NT2/D1 (cell line): Measurements from ENCODE around the gene KDM4B.

Experiments used
- DNase-seq: peaks from one replicate; pipeline ENCODE4 v3.0.0-alpha.2; 2011; ENCODE audit warnings: low read depth, low spot score
- H3K27me3 ChIP-seq: 2 replicates; pipeline ENCODE4 v1.6.0; 2011; ENCODE audit warnings: mild to moderate bottlenecking; ENCODE audit not compliant: insufficient read length, insufficient read depth
- H3K36me3 ChIP-seq: 2 replicates; pipeline ENCODE4 v1.6.1; 2011; ENCODE audit warnings: mild to moderate bottlenecking, low read length, mixed read lengths; ENCODE audit not compliant: insufficient read depth, insufficient read length
- H3K4me1 ChIP-seq: 2 replicates; pipeline ENCODE4 v1.5.1; 2011; ENCODE audit not compliant: insufficient read depth, insufficient read length
- H3K4me3 ChIP-seq: 2 replicates; pipeline ENCODE4 v1.5.1; 2011; ENCODE audit warnings: low read depth; ENCODE audit not compliant: insufficient read length
- H3K9ac ChIP-seq: 2 replicates; pipeline ENCODE4 v1.6.0; 2011; ENCODE audit warnings: low read depth; ENCODE audit not compliant: insufficient read length
- H3K9me3 ChIP-seq: 2 replicates; pipeline ENCODE4 v1.5.1; 2011; ENCODE audit warnings: mild to moderate bottlenecking, low read length; ENCODE audit not compliant: insufficient read depth
- SUZ12 ChIP-seq: IDR thresholded peaks from 2 replicates; pipeline ENCODE4 v1.6.1; 2011; ENCODE audit not compliant: insufficient read length, insufficient read depth; ENCODE audit errors: extremely low read depth
- YY1 ChIP-seq: IDR thresholded peaks from 2 replicates; pipeline ENCODE4 v1.6.1; 2011; ENCODE audit not compliant: insufficient read length, insufficient read depth
- ZNF274 ChIP-seq: IDR thresholded peaks from 2 replicates; pipeline ENCODE4 v1.6.1; 2011; ENCODE audit warnings: mild to moderate bottlenecking, low read depth, low read length

KDM4B gene

DNA sequence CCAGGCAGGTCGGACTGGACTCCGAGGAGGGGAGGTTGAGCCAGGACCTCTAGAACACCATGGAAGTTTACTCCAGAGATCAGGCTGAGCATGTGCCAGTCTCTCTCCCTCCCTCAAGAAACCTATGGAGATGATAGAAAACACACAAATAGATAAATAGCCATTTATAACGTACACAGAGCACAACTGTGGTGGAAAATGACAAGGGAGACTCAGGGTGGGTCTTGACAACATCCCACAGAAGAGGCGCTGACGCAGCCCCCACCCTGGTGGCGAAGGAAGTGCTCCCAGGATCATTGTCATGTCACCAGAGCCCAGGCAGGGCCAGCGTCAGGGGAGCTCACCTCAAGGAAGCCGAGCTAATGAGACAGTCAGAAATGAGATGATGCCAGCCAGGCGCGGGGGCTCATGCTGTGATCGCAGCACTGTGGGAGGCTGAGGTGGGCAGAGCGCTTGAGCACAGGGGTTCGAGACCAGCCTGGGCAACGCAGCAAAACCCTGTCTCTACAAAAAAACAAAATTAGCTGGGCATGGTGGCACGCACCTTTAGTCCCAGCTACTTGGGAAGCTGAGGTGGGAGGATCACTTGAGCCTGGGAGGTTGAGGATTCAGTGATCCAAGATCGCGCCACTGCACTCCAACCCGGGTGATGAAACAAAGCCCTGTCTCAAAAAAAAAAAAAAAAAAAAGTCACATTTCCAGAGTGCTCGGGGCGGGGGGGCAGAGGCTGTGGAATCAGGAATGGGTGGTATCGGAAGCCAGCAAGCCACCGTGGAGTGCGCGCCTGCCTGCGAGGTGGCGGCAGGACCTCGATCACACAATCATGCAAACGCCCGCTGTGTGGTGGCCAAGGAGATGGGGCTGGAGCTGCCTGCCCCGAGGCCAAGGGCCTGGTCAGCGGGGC is 178.4 kb downstream of the KDM4B start:
- Histone ChIP-seq H3K4me3 (no peak overlapping the region), H3K9ac (no peak overlapping the region), H3K27me3 (no peaks in the 10 kb centered on the region), H3K9me3 (no peaks in the 10 kb centered on the region), H3K4me1 (peaks cover 23% of the 10 kb centered on the region), H3K36me3 (peaks cover 63% of the 10 kb centered on the region)
- TF ChIP-seq YY1: no peak
- TF ChIP-seq SUZ12: no peak
- TF ChIP-seq ZNF274: no peak
- DNase-seq: no peak

DNA sequence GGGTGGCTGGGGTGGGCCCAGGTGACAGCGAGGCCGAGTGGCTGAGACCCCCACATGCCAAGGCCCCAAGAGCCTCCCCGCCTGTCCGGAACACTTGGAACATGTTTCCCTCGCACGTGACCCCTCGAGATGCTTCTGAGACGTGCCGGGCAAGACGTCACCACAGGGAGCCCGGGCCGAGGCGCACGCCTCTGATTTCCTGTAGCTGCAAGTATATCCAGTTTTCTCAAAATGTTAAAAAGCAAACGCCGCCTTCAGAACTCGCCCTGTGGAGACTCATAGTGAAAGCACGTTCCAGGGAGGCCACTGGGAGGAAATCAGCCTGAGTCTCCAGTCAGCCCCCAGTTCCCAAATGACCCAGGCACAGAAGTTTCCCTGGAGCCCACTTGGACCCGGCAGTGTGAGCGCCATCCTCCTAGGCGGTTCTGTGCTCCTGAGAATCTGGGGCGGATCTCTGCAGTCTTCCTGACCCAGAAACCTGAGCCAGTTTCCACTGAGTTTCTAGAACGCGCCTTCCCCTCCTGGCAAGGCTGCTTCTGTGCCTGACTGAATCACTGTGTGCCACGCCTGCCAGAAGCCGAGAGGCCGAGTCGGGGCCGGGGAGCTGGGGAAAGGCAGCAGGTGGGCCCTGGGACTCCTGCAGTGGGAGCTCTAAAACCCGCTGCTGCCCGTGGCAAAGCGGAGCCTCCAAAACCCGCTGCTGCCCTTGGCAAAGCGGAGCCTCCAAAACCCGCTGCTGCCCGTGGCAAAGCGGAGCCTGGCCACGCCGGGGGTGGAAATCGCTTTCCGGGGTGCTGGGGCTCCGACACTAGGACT is 179.3 kb downstream of the KDM4B start:
- Histone ChIP-seq H3K4me3 (no peak overlapping the region), H3K36me3 (peaks cover 56% of the 10 kb centered on the region), H3K27me3 (no peaks in the 10 kb centered on the region), H3K9ac (no peak overlapping the region), H3K4me1 (peaks cover 26% of the 10 kb centered on the region), H3K9me3 (no peaks in the 10 kb centered on the region)
- TF ChIP-seq YY1 (no peak), ZNF274 (no peak), SUZ12 (no peak)
- DNase-seq: no peak

DNA sequence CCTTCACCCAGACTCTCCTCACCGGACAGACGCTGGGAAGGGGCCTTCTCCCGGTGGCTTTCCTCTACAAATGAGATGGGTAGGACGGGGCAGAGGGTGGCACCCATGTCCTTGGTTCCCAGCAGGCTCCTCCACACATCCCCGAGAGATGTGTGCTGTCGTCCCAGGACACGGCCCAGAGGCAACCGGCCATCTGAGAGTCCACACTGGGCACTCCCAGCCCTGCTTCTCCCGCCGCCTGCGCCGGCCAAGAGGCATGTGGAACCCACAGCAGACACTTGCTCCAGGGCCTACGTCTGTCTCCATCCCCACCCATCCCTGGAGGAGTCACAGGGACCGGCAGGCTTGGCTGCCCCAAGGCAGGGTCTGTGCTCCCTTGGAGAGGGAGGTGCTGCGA is 179.9 kb downstream of the KDM4B start:
- TF ChIP-seq YY1: no peak
- no peak for TF ChIP-seq SUZ12
- no peak for TF ChIP-seq ZNF274
- no peaks in the 10 kb centered on the region for H3K9me3 ChIP-seq
- H3K4me1 ChIP-seq: peaks cover 28% of the 10 kb centered on the region
- DNase-seq: no peak
- H3K9ac ChIP-seq: no peak overlapping the region
- H3K4me3 ChIP-seq: no peak overlapping the region
- no peaks in the 10 kb centered on the region for H3K27me3 ChIP-seq
- peaks cover 50% of the 10 kb centered on the region for H3K36me3 ChIP-seq

- DNase-seq: no peak
- H3K27me3 ChIP-seq: no peaks in the 10 kb centered on the region
- H3K9me3 ChIP-seq: no peaks in the 10 kb centered on the region
- H3K4me3 ChIP-seq: no peak overlapping the region
- peaks cover 46% of the 10 kb centered on the region for H3K36me3 ChIP-seq
- H3K9ac ChIP-seq: peak overlapping the region; percentile 38
- H3K4me1 ChIP-seq: peaks cover 30% of the 10 kb centered on the region
- TF ChIP-seq ZNF274 (no peak), YY1 (no peak), SUZ12 (no peak)
These were observed 180.6 kb downstream of the KDM4B start for GRCh38 chr19:5149508-5149907.

GRCh38 chr19:5149932-5150901 is 181.3 kb downstream of the KDM4B start:
- H3K27me3 ChIP-seq: no peaks in the 10 kb centered on the region
- peaks cover 30% of the 10 kb centered on the region for H3K4me1 ChIP-seq
- no peaks in the 10 kb centered on the region for H3K9me3 ChIP-seq
- DNase-seq: no peak
- peak overlapping the region; percentile 38 for H3K9ac ChIP-seq
- peaks cover 41% of the 10 kb centered on the region for H3K36me3 ChIP-seq
- H3K4me3 ChIP-seq: no peak overlapping the region
- TF ChIP-seq SUZ12: no peak
- TF ChIP-seq YY1: no peak
- TF ChIP-seq ZNF274: no peak

GRCh38 chr19:5150902-5151741 is 182.2 kb downstream of the KDM4B start:
- no peak for TF ChIP-seq SUZ12
- no peak for TF ChIP-seq YY1
- no peak for TF ChIP-seq ZNF274
- Histone ChIP-seq H3K4me1 (peaks cover 29% of the 10 kb centered on the region), H3K9ac (peak overlapping the region; percentile 42), H3K4me3 (no peak overlapping the region), H3K27me3 (no peaks in the 10 kb centered on the region), H3K36me3 (peaks cover 35% of the 10 kb centered on the region), H3K9me3 (no peaks in the 10 kb centered on the region)
- no peak for DNase-seq
